GM12878 (cell line): Measurements from ENCODE around the gene SERPINA4. TPM values are rescaled to one million over a fixed set of nuclear protein-coding genes. Genes with fewer than 3 reads are reported as not detected.

Source experiments
- ATAC-seq: fragments of 200-7000 bp; cut with Tn5 transposase; 3 replicates; pipeline ENCODE4 v1.9.1; 2020; ENCODE audit warnings: mild to moderate bottlenecking, moderate library complexity
- BruUV-seq: library from RNA; stranded (reverse); fragments of 400-500 nt; replicated peaks from 2 replicates; lab custom pipeline; 2021; lab: Mats Ljungman, UMichigan
- CTCF ChIA-PET: fragments of 300-600 bp; sonication (Branson Sonifier 250); formaldehyde crosslinking; extraction: SDS; loops from one replicate; lab custom pipeline; 2021; ENCODE audit warnings: inconsistent platforms; lab: Yijun Ruan, JAX
- POLR2A ChIA-PET: fragments of 350-600 bp; formaldehyde crosslinking; extraction: SDS; loops from one replicate; lab custom pipeline; 2021; ENCODE audit warnings: inconsistent platforms; lab: Charles Lee
- RAD21 ChIA-PET: fragments of 300-600 bp; sonication (Branson Sonifier 250); formaldehyde crosslinking; loops from one replicate; lab custom pipeline; 2023; ENCODE audit warnings: antibody characterized with exemption; ENCODE audit not compliant: unreplicated experiment; lab: Charles Lee
- SMC1A ChIA-PET: fragments of 300-600 bp; sonication (Branson Sonifier 250); formaldehyde crosslinking; loops from one replicate; lab custom pipeline; 2023; ENCODE audit not compliant: unreplicated experiment, uncharacterized antibody; lab: Charles Lee
- DNase-seq: peaks from one replicate; pipeline ENCODE4 v3.0.0-alpha.2; 2011; ENCODE audit warnings: low read depth, low spot score
- FAIRE-seq: peaks from 3 replicates; lab custom pipeline; 2011; peaks lifted over from hg19 to GRCh38; lab: Jason Lieb, UNC
- H2AFZ ChIP-seq: 2 replicates; pipeline ENCODE4 v1.6.0; 2011; ENCODE audit warnings: low read depth, low read length, control low read depth; ENCODE audit not compliant: control insufficient read depth
- H3K27ac ChIP-seq: 2 replicates; pipeline ENCODE4 v1.5.1; 2011; ENCODE audit warnings: control low read depth; ENCODE audit not compliant: control insufficient read depth, insufficient read depth
- H3K27me3 ChIP-seq, 2 experiments: replicated peaks in 1 of 2; 2 replicates each; pipeline versions ENCODE4 v1.6.0 to v1.6.1; 2011; ENCODE audit warnings: low read length in 1 of 2; ENCODE audit not compliant: control insufficient read depth in 2 of 2, insufficient read depth in 2 of 2
- H3K36me3 ChIP-seq, 2 experiments: 2 replicates each; pipeline ENCODE4 v1.5.1; 2011; ENCODE audit warnings: low read length in 1 of 2; ENCODE audit not compliant: control insufficient read depth in 2 of 2, insufficient read depth in 2 of 2
- H3K4me1 ChIP-seq: 2 replicates; pipeline ENCODE4 v1.6.1; 2011; ENCODE audit warnings: mild to moderate bottlenecking, low read length, moderate library complexity, mixed read lengths; ENCODE audit not compliant: control insufficient read depth, insufficient read depth
- H3K4me2 ChIP-seq: 2 replicates; pipeline ENCODE4 v1.6.0; 2011; ENCODE audit warnings: control low read depth; ENCODE audit not compliant: control insufficient read depth, insufficient read depth
- H3K4me3 ChIP-seq: fragments of 200-600 bp; sonication (generic); 2 replicates; pipeline ENCODE4 v1.5.1; 2016
- H3K79me2 ChIP-seq: 2 replicates; pipeline ENCODE4 v1.6.0; 2011; ENCODE audit warnings: low read length; ENCODE audit not compliant: control insufficient read depth, insufficient read depth
- H3K9ac ChIP-seq: 2 replicates; pipeline ENCODE4 v1.8.0; 2011; ENCODE audit warnings: low read length, control low read depth, mixed read lengths; ENCODE audit not compliant: control insufficient read depth, insufficient read depth
- H3K9me3 ChIP-seq: replicated peaks from 3 replicates; pipeline ENCODE4 v1.5.1; 2011; ENCODE audit warnings: mild to moderate bottlenecking, low read length; ENCODE audit not compliant: control insufficient read depth, insufficient read depth
- H4K20me1 ChIP-seq: 2 replicates; pipeline ENCODE4 v1.6.0; 2011; ENCODE audit not compliant: control insufficient read depth, insufficient read depth
- CHD2 ChIP-seq: IDR thresholded peaks from 2 replicates; pipeline ENCODE4 v1.6.1; 2011; ENCODE audit warnings: low read depth, low read length, improper control_type of control experiment, borderline replicate concordance
- CREM ChIP-seq: IDR thresholded peaks from 2 replicates; pipeline ENCODE4 v1.6.1; 2014; ENCODE audit warnings: antibody characterized with exemption, low read depth
- JUNB ChIP-seq: IDR thresholded peaks from 2 replicates; pipeline ENCODE4 v1.6.1; 2016; ENCODE audit warnings: antibody characterized with exemption, mild to moderate bottlenecking
- MEF2B ChIP-seq: fragments of 450-650 bp; IDR thresholded peaks from 2 replicates; pipeline ENCODE4 v1.6.1; 2018; ENCODE audit warnings: mild to moderate bottlenecking, moderate library complexity; ENCODE audit not compliant: partially characterized antibody, poor library complexity, severe bottlenecking
- POLR2AphosphoS5 ChIP-seq: IDR thresholded peaks from 2 replicates; pipeline ENCODE4 v1.6.1; 2011; ENCODE audit warnings: mild to moderate bottlenecking, low read length, inconsistent platforms
- POU2F2 ChIP-seq: IDR thresholded peaks from 3 replicates; pipeline ENCODE4 v1.6.1; 2011; ENCODE audit warnings: low read depth, mild to moderate bottlenecking, low read length, borderline replicate concordance
- RB1 ChIP-seq: fragments of 450-650 bp; formaldehyde crosslinking; IDR thresholded peaks from 2 replicates; pipeline ENCODE4 v1.6.1; 2017; ENCODE audit warnings: mild to moderate bottlenecking, borderline replicate concordance
- REST ChIP-seq: IDR thresholded peaks from 2 replicates; pipeline ENCODE4 v1.6.1; 2012; ENCODE audit warnings: mild to moderate bottlenecking, low read depth, low read length
- SRF ChIP-seq, 2 experiments: IDR thresholded peaks; 2 replicates each; pipeline ENCODE4 v1.6.1; 2011; ENCODE audit warnings: low read depth in 2 of 2, low read length in 2 of 2, mild to moderate bottlenecking in 1 of 2, moderate library complexity in 1 of 2
- WGBS: methylation state at CpG from one replicate; pipeline ENCODE4 v1.1.6; 2016; ENCODE audit warnings: low lambda C conversion rate; ENCODE audit not compliant: insufficient replicate concordance, insufficient coverage; ENCODE audit errors: missing lambda C conversion rate; 5-methylcytosine and 5-hydroxymethylcytosine counted together
- in situ Hi-C: fragments of 300-500 bp; cut with MboI; formaldehyde crosslinking; loops from 9 replicates; pipeline ENCODE4 v1.14.3; 2018; ENCODE audit warnings: mixed read lengths
- intact Hi-C: fragments of 100-400 bp; cut with micrococcal nuclease; formaldehyde crosslinking; loops from one replicate; pipeline ENCODE4 v1.14.2; 2022; ENCODE audit not compliant: unreplicated experiment
- polyA plus RNA-seq, 11 experiments: library from polyadenylated mRNA; depleted of rRNA in 4 of 11; unstranded in 6 of 11; stranded (reverse) in 5 of 11; fragments of >200 nt; fragmentation: Nextera tagmentation in 4 of 11; fragmentation: Illumina TruSeq in 1 of 11; extraction: Ambion mirVana in 4 of 11; extraction: Trizol in 1 of 11; gene quantifications; 1 replicate in 1 of 11; 2 replicates in 10 of 11; pipeline versions ENCODE4 v1.2.1 to v1.2.3, GENCODE V29; 2011 to 2016; ENCODE audit warnings: inconsistent platforms in 2 of 11, missing spikeins in 2 of 11, low read depth in 1 of 11
- total RNA-seq, 4 experiments: library from RNA; depleted of rRNA in 3 of 4; stranded (reverse); fragments of >200 nt in 3 of 4; fragmentation: Illumina TruSeq in 1 of 4; extraction: Trizol in 1 of 4; gene quantifications; 2 replicates each; pipeline versions ENCODE4 v1.2.1 to v1.2.3, GENCODE V29; 2013 to 2021

The SERPINA4 gene
- total and polyA plus RNA-seq, 10 of the 15 experiments (the other 5 are each of a cell fraction or from before 2014, with no cell fraction given): 0.13 TPM; not detected in 9

GRCh38 chr14:94515856-94516255 lies 45.4 kb upstream of the SERPINA4 start:
- TF ChIP-seq POLR2AphosphoS5: no peak
- TF ChIP-seq JUNB: no peak
- no peak for TF ChIP-seq SRF (IDR thresholded peaks at IDR 0.05; ENCODE audit: low read depth in 2 of 2, low read length in 2 of 2)
- no peak for TF ChIP-seq CREM
- no peak for TF ChIP-seq CHD2
- no peak for TF ChIP-seq RB1
- TF ChIP-seq REST: no peak
- TF ChIP-seq POU2F2: no peak
- no peak for TF ChIP-seq MEF2B
- RAD21 ChIA-PET: no interaction called here

More at GRCh38 chr14:94515856-94516255, 45.4 kb upstream of the SERPINA4 start:
- Histone ChIP-seq H3K79me2 (no peaks in the 10 kb centered on the region), H3K27ac (no peak overlapping the region), H2AFZ (no peak overlapping the region), H3K4me1 (no peaks in the 10 kb centered on the region), H3K9ac (no peak overlapping the region), H3K4me3 (no peak overlapping the region), H3K36me3 (no peaks in the 10 kb centered on the region), H3K27me3 (peaks cover 0 to 6% of the 10 kb centered on the region in 2 experiments; a peak in 2 of 4 replicates), H3K9me3 (no peaks in the 10 kb centered on the region; the same call in 2 of the 3 replicates), H3K4me2 (no peak overlapping the region), H4K20me1 (no peaks in the 10 kb centered on the region)
- in situ Hi-C loops (no loop called here), intact Hi-C loops (no loop called here)
- ChIA-PET CTCF (no interaction called here), SMC1A (no interaction called here), POLR2A (no interaction called here)
- ATAC-seq (no peak), FAIRE-seq (no peak), DNase-seq (no peak)
- 57% methylated on average over 6 of the region's 6 CpGs for WGBS
- BruUV-seq: no TSS peak
